HEK293 (cell line): ENCODE results near the gene M1AP.

Experiments
- TCF7L2 ChIP-seq: IDR thresholded peaks from 2 replicates; pipeline ENCODE4 v1.6.1; 2011; ENCODE audit warnings: low read depth, mild to moderate bottlenecking, inconsistent platforms, low read length, moderate library complexity, borderline replicate concordance
- ZBTB8A ChIP-seq: fragments of 450-650 bp; formaldehyde crosslinking; IDR thresholded peaks from 2 replicates; pipeline ENCODE4 v1.5.1; 2016; ENCODE audit warnings: missing biosample characterization, missing genetic modification characterization
- ZNF112 ChIP-seq: fragments of 450-650 bp; formaldehyde crosslinking; IDR thresholded peaks from 2 replicates; pipeline ENCODE4 v1.5.0; 2017; ENCODE audit warnings: missing biosample characterization, missing genetic modification characterization
- ZNF121 ChIP-seq: fragments of 450-650 bp; formaldehyde crosslinking; IDR thresholded peaks from 2 replicates; pipeline ENCODE4 v1.5.1; 2016; ENCODE audit warnings: missing biosample characterization, missing genetic modification characterization
- ZNF274 ChIP-seq, 2 experiments: fragments of 200-500 bp in 1 of 2; fragments of 450-650 bp in 1 of 2; sonication (Bioruptor generic) in 1 of 2; formaldehyde crosslinking in 1 of 2; IDR thresholded peaks; 2 replicates each; pipeline versions ENCODE4 v1.5.1 to v1.6.1; 2014 to 2016; ENCODE audit warnings: borderline replicate concordance in 1 of 2, inconsistent platforms in 1 of 2, low read length in 1 of 2, missing biosample characterization in 1 of 2, missing genetic modification characterization in 1 of 2
- ZNF292 ChIP-seq: fragments of 450-650 bp; formaldehyde crosslinking; IDR thresholded peaks from 2 replicates; pipeline ENCODE4 v1.5.1; 2016; ENCODE audit warnings: low read depth, missing biosample characterization, missing genetic modification characterization, borderline replicate concordance
- ZNF548 ChIP-seq: fragments of 450-650 bp; formaldehyde crosslinking; IDR thresholded peaks from 2 replicates; pipeline ENCODE4 v1.5.1; 2016; ENCODE audit warnings: missing biosample characterization, missing genetic modification characterization
- ZNF792 ChIP-seq: fragments of 450-650 bp; formaldehyde crosslinking; IDR thresholded peaks from 2 replicates; pipeline ENCODE4 v1.5.1; 2016; ENCODE audit warnings: missing biosample characterization, missing genetic modification characterization
- TF ChIP-seq, protein P1 (sequence below): fragments of 450-650 bp; formaldehyde crosslinking; IDR thresholded peaks from 2 replicates; pipeline ENCODE4 v1.5.1; 2016; ENCODE audit warnings: missing biosample characterization, missing genetic modification characterization
- TF ChIP-seq, protein P2 (sequence below): fragments of 450-650 bp; formaldehyde crosslinking; IDR thresholded peaks from 2 replicates; pipeline ENCODE4 v1.5.1; 2016; ENCODE audit warnings: missing biosample characterization, missing genetic modification characterization
- TF ChIP-seq, protein P3 (sequence below): fragments of 450-650 bp; IDR thresholded peaks from 2 replicates; pipeline ENCODE4 v1.5.1; 2018; ENCODE audit warnings: missing biosample characterization, missing genetic modification characterization
- TF ChIP-seq, protein P4 (sequence below): fragments of 450-650 bp; formaldehyde crosslinking; IDR thresholded peaks from 2 replicates; pipeline ENCODE4 v1.5.1; 2016; ENCODE audit warnings: missing biosample characterization, missing genetic modification characterization, low read depth
- TF ChIP-seq, protein P5 (sequence below): fragments of 450-650 bp; formaldehyde crosslinking; IDR thresholded peaks from 2 replicates; pipeline ENCODE4 v1.5.1; 2016; ENCODE audit warnings: missing biosample characterization, missing genetic modification characterization

- no peak for TF ChIP-seq ZNF292 (tag by site-specific recombination)
- TF ChIP-seq, protein P1, sequence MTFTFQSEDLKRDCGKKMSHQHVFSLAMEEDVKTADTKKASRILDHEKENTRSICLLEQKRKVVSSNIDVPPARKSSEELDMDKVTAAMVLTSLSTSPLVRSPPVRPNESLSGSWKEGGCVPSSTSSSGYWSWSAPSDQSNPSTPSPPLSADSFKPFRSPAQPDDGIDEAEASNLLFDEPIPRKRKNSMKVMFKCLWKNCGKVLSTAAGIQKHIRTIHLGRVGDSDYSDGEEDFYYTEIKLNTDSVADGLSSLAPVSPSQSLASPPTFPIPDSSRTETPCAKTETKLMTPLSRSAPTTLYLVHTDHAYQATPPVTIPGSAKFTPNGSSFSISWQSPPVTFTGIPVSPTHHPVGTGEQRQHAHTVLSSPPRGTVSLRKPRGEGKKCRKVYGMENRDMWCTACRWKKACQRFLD (tag by site-specific recombination), result no peak
- TF ChIP-seq, protein P2, sequence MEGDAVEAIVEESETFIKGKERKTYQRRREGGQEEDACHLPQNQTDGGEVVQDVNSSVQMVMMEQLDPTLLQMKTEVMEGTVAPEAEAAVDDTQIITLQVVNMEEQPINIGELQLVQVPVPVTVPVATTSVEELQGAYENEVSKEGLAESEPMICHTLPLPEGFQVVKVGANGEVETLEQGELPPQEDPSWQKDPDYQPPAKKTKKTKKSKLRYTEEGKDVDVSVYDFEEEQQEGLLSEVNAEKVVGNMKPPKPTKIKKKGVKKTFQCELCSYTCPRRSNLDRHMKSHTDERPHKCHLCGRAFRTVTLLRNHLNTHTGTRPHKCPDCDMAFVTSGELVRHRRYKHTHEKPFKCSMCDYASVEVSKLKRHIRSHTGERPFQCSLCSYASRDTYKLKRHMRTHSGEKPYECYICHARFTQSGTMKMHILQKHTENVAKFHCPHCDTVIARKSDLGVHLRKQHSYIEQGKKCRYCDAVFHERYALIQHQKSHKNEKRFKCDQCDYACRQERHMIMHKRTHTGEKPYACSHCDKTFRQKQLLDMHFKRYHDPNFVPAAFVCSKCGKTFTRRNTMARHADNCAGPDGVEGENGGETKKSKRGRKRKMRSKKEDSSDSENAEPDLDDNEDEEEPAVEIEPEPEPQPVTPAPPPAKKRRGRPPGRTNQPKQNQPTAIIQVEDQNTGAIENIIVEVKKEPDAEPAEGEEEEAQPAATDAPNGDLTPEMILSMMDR (tag by site-specific recombination), result no peak
- TF ChIP-seq TCF7L2, result no peak
- TF ChIP-seq ZBTB8A (tag by site-specific recombination), result no peak
- TF ChIP-seq, protein P3, sequence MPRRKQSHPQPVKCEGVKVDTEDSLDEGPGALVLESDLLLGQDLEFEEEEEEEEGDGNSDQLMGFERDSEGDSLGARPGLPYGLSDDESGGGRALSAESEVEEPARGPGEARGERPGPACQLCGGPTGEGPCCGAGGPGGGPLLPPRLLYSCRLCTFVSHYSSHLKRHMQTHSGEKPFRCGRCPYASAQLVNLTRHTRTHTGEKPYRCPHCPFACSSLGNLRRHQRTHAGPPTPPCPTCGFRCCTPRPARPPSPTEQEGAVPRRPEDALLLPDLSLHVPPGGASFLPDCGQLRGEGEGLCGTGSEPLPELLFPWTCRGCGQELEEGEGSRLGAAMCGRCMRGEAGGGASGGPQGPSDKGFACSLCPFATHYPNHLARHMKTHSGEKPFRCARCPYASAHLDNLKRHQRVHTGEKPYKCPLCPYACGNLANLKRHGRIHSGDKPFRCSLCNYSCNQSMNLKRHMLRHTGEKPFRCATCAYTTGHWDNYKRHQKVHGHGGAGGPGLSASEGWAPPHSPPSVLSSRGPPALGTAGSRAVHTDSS (tag by site-specific recombination), result no peak
- TF ChIP-seq, protein P4, sequence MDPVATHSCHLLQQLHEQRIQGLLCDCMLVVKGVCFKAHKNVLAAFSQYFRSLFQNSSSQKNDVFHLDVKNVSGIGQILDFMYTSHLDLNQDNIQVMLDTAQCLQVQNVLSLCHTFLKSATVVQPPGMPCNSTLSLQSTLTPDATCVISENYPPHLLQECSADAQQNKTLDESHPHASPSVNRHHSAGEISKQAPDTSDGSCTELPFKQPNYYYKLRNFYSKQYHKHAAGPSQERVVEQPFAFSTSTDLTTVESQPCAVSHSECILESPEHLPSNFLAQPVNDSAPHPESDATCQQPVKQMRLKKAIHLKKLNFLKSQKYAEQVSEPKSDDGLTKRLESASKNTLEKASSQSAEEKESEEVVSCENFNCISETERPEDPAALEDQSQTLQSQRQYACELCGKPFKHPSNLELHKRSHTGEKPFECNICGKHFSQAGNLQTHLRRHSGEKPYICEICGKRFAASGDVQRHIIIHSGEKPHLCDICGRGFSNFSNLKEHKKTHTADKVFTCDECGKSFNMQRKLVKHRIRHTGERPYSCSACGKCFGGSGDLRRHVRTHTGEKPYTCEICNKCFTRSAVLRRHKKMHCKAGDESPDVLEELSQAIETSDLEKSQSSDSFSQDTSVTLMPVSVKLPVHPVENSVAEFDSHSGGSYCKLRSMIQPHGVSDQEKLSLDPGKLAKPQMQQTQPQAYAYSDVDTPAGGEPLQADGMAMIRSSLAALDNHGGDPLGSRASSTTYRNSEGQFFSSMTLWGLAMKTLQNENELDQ (tag by site-specific recombination), result no peak
- TF ChIP-seq ZNF274 (IDR thresholded peaks at IDR 0.05; ENCODE audit: low read length), result no peak
- TF ChIP-seq ZNF274 (tag by site-specific recombination; IDR thresholded peaks at IDR 0.05; ENCODE audit: borderline replicate concordance), result no peak
- TF ChIP-seq ZNF792, result no peak
- TF ChIP-seq ZNF121 (tag by site-specific recombination), result no peak
- TF ChIP-seq ZNF112, result no peak
- TF ChIP-seq, protein P5, sequence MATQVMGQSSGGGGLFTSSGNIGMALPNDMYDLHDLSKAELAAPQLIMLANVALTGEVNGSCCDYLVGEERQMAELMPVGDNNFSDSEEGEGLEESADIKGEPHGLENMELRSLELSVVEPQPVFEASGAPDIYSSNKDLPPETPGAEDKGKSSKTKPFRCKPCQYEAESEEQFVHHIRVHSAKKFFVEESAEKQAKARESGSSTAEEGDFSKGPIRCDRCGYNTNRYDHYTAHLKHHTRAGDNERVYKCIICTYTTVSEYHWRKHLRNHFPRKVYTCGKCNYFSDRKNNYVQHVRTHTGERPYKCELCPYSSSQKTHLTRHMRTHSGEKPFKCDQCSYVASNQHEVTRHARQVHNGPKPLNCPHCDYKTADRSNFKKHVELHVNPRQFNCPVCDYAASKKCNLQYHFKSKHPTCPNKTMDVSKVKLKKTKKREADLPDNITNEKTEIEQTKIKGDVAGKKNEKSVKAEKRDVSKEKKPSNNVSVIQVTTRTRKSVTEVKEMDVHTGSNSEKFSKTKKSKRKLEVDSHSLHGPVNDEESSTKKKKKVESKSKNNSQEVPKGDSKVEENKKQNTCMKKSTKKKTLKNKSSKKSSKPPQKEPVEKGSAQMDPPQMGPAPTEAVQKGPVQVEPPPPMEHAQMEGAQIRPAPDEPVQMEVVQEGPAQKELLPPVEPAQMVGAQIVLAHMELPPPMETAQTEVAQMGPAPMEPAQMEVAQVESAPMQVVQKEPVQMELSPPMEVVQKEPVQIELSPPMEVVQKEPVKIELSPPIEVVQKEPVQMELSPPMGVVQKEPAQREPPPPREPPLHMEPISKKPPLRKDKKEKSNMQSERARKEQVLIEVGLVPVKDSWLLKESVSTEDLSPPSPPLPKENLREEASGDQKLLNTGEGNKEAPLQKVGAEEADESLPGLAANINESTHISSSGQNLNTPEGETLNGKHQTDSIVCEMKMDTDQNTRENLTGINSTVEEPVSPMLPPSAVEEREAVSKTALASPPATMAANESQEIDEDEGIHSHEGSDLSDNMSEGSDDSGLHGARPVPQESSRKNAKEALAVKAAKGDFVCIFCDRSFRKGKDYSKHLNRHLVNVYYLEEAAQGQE (tag by site-specific recombination), result no peak
- no peak for TF ChIP-seq ZNF548 (tag by site-specific recombination)
Measured at GRCh38 chr2:74528600-74529356, 119.4 kb downstream of the M1AP start.
